Parathyroid adenoma (tissue), 2 donors: ENCODE results near the gene FBXL22.

Experiments used
- H2AFZ ChIP-seq: fragments of 300-600 bp; sonication (generic); one replicate; pipeline ENCODE4 v1.7.0; 2017; ENCODE audit warnings: antibody characterized with exemption, mild to moderate bottlenecking
- H3K27ac ChIP-seq: fragments of 300-600 bp; sonication (generic); one replicate; pipeline ENCODE4 v1.7.0; 2017
- H3K27me3 ChIP-seq: fragments of 300-600 bp; sonication (generic); one replicate; pipeline ENCODE4 v1.7.0; 2017; ENCODE audit warnings: low read length; ENCODE audit not compliant: control insufficient read depth, insufficient read depth
- H3K36me3 ChIP-seq: fragments of 300-600 bp; sonication (generic); one replicate; pipeline ENCODE4 v1.7.0; 2017; ENCODE audit warnings: low read length; ENCODE audit not compliant: control insufficient read depth, insufficient read depth
- H3K4me1 ChIP-seq: fragments of 300-600 bp; sonication (generic); one replicate; pipeline ENCODE4 v1.7.0; 2017; ENCODE audit warnings: control low read depth
- H3K4me2 ChIP-seq: fragments of 300-600 bp; sonication (generic); one replicate; pipeline ENCODE4 v1.7.0; 2017; ENCODE audit warnings: low read length
- H3K4me3 ChIP-seq: fragments of 300-600 bp; sonication (generic); one replicate; pipeline ENCODE4 v1.7.0; 2017; ENCODE audit warnings: low read depth, low read length
- H3K79me2 ChIP-seq: fragments of 300-600 bp; sonication (generic); one replicate; pipeline ENCODE4 v1.7.0; 2017; ENCODE audit warnings: control low read depth
- H3K9ac ChIP-seq: fragments of 300-600 bp; sonication (generic); one replicate; pipeline ENCODE4 v1.7.0; 2017; ENCODE audit warnings: mild to moderate bottlenecking
- H3K9me3 ChIP-seq: fragments of 300-600 bp; sonication (generic); one replicate; pipeline ENCODE4 v1.7.0; 2017; ENCODE audit warnings: low read length; ENCODE audit not compliant: control insufficient read depth
- TF ChIP-seq, protein P1 (sequence below): fragments of 300-600 bp; sonication (generic); IDR thresholded peaks from one replicate; pipeline ENCODE4 v1.7.0; 2017; ENCODE audit warnings: antibody characterized with exemption, mild to moderate bottlenecking
- donor health status: primary hyperparathyroidism.

The FBXL22 gene

DNA sequence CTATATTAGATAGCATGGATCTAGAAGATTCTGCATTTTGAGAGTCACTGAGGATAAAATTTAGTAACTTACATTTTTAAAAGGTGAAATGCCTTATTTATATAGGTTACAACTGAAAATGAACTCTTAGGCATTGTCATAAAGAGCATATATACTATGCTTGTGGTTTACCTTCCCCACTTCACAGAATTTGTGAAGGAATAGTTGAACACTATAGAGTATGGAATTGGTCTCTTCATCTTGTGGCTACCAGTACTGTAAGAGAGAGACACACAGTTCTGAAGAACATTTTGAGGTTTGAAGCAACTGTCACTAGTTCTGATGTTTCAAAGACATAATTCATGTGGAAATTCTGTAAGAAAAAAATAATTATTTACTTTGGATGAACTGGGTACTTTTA, 41.7 kb upstream of the FBXL22 start:
- Histone ChIP-seq H3K79me2 (no peaks in the 10 kb centered on the region), H3K9ac (no peak overlapping the region), H3K4me3 (no peak overlapping the region), H2AFZ (no peak overlapping the region), H3K4me1 (no peaks in the 10 kb centered on the region), H3K36me3 (no peaks in the 10 kb centered on the region), H3K27ac (no peak overlapping the region), H3K9me3 (no peaks in the 10 kb centered on the region), H3K27me3 (no peaks in the 10 kb centered on the region), H3K4me2 (no peak overlapping the region)
- TF ChIP-seq, protein P1, sequence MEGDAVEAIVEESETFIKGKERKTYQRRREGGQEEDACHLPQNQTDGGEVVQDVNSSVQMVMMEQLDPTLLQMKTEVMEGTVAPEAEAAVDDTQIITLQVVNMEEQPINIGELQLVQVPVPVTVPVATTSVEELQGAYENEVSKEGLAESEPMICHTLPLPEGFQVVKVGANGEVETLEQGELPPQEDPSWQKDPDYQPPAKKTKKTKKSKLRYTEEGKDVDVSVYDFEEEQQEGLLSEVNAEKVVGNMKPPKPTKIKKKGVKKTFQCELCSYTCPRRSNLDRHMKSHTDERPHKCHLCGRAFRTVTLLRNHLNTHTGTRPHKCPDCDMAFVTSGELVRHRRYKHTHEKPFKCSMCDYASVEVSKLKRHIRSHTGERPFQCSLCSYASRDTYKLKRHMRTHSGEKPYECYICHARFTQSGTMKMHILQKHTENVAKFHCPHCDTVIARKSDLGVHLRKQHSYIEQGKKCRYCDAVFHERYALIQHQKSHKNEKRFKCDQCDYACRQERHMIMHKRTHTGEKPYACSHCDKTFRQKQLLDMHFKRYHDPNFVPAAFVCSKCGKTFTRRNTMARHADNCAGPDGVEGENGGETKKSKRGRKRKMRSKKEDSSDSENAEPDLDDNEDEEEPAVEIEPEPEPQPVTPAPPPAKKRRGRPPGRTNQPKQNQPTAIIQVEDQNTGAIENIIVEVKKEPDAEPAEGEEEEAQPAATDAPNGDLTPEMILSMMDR: no peak

DNA sequence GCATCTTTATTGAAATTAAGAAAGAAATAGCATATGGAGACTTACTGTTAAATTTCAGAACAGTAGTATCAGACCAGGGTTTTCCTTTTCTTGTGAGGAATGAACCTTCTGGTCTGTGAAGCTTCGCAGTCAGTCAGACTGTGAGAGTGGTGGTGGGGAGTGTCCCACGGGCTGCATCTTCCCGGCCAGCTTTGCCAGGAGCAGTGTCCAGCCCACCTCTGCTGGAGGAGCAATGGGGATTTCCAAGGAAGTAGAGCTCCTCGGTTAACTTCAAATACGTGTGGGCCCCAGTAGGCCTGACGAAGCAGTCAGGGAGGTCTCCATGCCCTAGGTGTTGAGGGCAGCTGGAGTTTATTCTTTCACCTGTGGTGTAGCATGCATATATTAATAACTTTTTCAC, 40.9 kb upstream of the FBXL22 start:
- no peak overlapping the region for H3K4me3 ChIP-seq
- H3K4me2 ChIP-seq: no peak overlapping the region
- no peaks in the 10 kb centered on the region for H3K9me3 ChIP-seq
- TF ChIP-seq, protein P1: no peak
- no peaks in the 10 kb centered on the region for H3K36me3 ChIP-seq
- no peaks in the 10 kb centered on the region for H3K79me2 ChIP-seq
- no peaks in the 10 kb centered on the region for H3K27me3 ChIP-seq
- H2AFZ ChIP-seq: no peak overlapping the region
- no peak overlapping the region for H3K27ac ChIP-seq
- no peaks in the 10 kb centered on the region for H3K4me1 ChIP-seq
- no peak overlapping the region for H3K9ac ChIP-seq

DNA sequence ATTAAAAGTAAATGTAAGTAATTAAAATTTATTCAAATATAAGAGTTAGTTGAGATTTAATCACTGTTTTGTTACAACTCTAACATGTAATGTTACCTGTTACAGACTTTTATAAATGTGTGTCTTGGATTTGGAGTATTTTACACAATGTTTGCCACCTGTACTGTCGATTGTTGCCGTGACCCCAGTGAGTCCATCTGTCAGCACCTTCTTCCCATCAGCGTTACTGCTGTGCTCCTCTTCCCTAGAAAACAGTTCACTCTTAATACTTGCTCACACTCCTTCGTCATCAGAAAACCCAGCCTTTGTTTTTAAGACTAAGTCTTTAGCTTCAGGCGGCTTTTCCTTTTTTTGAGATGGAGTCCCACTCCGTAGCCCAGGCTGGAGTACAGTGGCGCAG, 40.5 kb upstream of the FBXL22 start:
- TF ChIP-seq, protein P1: no peak
- Histone ChIP-seq H3K4me1 (no peaks in the 10 kb centered on the region), H3K27me3 (no peaks in the 10 kb centered on the region), H3K27ac (no peak overlapping the region), H3K9me3 (no peaks in the 10 kb centered on the region), H3K79me2 (no peaks in the 10 kb centered on the region), H3K9ac (no peak overlapping the region), H3K4me2 (no peak overlapping the region), H3K4me3 (no peak overlapping the region), H2AFZ (no peak overlapping the region), H3K36me3 (no peaks in the 10 kb centered on the region)

DNA sequence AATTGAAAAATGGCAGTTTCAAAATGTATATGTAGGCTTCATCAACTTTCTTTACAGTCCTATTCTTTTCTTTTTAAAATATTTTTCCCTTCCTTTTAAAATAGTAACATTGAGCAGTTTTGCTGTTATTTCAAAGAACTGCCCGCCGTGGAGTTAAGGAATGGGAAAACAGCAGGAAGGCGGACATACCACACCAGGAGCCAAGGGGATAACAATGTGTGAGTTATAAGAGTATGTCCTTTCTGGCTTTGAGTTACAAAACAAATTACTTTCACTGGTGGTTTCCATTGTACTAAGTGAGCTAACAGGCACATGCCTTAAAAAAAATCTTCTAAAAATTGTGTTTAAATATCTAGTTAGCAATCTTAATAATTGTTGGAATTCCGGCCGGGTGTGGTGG, 37.4 kb upstream of the FBXL22 start:
- Histone ChIP-seq H3K9ac (no peak overlapping the region), H3K79me2 (no peaks in the 10 kb centered on the region), H2AFZ (no peak overlapping the region), H3K4me3 (no peak overlapping the region), H3K36me3 (no peaks in the 10 kb centered on the region), H3K4me2 (no peak overlapping the region), H3K27ac (no peak overlapping the region), H3K27me3 (no peaks in the 10 kb centered on the region), H3K4me1 (no peaks in the 10 kb centered on the region), H3K9me3 (no peaks in the 10 kb centered on the region)
- TF ChIP-seq, protein P1: no peak

DNA sequence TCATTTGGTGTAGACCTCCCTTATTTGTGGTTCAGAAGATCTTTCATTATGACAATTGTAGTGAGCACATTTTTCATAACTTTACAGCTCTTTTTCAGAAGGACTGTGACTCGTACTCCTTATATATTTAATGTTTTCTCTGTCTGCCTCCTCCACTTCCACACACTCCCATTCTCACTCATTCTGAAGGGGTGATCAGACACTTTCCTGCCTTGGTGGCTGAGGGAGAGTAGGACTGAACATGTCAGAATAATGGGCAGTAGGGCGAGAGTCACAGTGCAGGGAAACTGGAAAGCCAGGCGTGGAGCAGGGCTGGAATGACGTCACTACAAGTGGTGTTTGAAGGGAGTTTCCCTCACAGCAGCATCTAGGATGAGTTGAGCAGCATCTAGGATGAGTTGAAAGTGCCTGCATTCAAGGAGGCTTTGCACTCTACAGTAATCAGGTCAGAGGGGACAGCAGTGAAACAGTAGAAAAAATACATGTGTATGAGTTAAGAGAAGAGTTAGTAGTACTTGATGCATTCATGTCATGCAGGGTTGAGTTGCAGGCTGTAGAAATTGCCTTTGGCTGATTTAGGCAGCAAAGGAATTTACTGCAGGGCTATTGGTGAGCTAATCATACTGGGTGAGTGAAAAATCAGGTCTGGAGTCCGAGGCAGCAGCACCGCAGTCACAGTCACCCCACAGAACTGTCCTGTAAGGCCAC, 36.3 kb upstream of the FBXL22 start:
- Histone ChIP-seq H3K4me1 (no peaks in the 10 kb centered on the region), H3K27ac (no peak overlapping the region), H3K9ac (no peak overlapping the region), H3K9me3 (no peaks in the 10 kb centered on the region), H3K4me3 (no peak overlapping the region), H3K79me2 (no peaks in the 10 kb centered on the region), H3K36me3 (no peaks in the 10 kb centered on the region), H2AFZ (no peak overlapping the region), H3K4me2 (no peak overlapping the region), H3K27me3 (no peaks in the 10 kb centered on the region)
- TF ChIP-seq, protein P1: no peak
